GM19099 (cell line): Measurements from ENCODE around the gene TSPAN31.

ENCODE experiments used
- POLR2A ChIP-seq: IDR thresholded peaks from 3 replicates; pipeline ENCODE4 v1.6.1; 2011; ENCODE audit warnings: low read depth; ENCODE audit not compliant: insufficient read length; ENCODE audit errors: extremely low read depth

TSPAN31 gene

DNA sequence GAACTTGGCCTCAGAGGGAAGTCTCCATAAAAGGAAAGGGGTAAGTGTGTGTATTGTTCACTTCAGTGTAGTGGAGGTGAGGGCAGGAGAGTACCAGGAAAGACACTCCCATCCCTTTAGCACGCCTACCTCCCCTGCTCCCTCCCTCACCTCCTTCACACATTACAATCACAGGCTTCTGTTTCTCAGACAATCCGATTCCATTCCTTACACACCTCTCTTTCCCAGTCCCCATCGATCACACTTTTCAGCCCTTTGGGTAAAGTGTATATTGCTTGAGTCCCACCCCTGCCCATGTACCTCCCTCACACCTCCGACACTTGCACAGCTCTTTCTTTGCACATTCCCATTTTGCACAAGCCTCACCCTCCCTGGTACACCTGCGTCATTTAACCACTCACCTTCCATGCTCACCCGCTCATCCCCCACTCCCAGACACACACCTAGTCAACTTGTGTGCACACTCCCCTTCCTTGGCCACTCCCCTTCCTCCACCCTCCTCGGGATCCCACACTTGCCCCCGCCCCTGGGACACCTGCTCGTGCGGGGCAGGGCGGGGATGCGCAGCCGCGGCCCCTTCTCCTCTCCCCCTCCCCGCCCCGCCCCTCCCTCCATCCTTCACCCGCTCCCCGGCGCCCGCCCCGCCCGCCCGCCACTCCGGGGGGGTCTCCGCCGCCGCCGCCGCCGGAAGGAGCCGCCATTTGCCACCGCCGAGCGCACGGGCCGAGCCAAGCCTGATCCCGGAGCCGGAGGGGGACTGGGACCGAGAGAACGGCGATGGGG is 9.8 kb downstream of the TSPAN31 start, which contains the start of gene MARCHF9:
Gene MARCHF9, plus strand, starts transcription at position 693 of the 783 bp plus-strand sequence. CDS start 426 bp downstream, outside the sequence.
- TF ChIP-seq POLR2A = no peak

DNA sequence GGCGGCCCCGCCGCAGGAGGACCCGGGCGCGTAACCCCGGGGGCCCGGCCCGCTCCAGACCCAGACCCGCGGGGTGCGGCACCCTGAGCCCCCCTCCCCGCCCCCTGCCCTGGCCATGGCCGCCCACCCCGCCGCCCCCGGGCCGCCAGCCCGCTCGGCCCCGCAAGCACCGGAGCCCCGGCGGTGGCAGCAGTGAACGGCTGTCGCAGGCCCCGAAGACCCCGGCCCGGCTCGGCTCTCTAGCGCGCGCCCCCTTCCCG is 10.3 kb downstream of the TSPAN31 start:
- no peak for TF ChIP-seq POLR2A

DNA sequence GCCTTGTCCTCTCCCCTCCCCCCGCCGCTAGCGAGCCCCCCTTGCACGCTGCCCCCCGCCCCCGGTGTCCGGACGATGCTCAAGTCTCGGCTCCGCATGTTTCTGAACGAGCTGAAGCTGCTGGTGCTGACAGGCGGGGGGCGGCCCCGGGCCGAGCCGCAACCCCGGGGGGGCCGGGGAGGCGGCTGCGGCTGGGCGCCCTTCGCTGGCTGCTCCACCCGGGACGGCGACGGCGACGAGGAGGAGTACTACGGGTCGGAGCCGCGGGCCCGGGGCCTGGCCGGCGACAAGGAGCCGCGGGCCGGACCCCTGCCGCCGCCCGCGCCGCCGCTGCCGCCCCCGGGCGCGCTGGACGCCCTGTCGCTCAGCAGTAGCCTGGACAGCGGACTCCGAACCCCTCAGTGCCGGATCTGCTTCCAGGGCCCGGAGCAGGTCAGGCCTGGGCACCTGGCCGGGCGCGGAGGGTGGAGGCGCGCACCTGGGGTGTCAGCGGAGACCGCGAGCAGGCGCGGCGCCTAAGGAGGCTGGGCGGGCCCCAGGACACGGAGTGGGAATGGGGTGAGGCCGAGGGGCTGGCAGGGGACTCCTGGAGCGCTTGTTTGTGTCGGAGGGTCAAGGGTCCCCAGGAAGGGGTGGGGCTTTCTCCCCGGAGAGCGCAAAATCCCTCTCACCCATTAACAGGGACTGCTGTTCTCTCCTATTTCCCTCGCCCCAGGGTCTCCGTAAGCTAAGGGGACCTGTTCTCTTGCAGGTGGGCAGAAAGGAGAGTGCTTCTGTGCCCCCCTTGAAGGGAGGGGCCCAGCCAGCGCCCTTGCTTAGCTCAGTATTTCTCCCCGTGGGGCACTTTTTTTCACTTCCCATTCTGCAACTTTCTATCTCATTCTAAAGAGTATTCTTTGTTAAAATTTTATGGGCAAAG is 10.9 kb downstream of the TSPAN31 start:
- TF ChIP-seq POLR2A = no peak

DNA sequence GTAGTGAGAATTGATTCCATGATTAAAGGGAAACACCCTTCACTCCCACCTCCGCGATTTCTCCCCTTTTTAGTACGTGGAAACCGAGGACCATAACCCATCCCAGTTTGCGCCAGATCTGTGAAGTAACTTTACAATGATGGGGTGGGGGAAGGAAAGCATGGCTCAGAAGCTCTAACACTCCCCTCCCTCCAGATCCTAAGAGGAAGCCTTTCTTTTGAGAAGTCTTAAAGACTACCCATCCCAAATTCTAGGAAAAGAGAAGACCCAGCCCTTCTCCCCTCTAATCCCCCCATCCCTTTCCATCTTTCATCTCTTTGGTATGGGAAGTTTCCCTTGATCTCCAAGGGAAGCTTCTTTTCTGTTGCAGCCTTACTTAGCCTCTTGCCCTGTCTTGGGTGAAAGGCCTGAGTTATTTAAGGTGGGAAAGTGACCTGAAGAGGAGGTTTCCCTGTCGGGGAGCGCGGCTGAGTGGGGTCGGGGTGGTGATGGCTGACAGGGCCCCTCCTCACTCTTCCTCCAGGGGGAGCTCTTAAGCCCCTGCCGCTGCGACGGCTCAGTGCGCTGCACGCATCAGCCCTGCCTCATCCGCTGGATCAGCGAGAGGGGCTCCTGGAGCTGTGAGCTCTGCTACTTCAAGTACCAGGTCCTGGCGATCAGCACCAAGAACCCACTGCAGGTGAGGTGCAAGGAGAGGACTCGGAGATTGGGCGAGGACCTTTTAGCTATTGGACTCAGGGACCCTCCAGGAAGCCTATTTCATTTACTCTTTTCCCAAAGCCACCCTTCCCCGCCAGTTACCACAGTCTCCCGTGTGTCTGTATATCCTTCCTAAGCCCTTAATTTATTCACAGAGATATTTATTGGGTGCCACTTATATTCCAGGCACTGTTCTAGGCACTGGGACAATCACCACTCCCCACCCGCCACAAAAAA is 11.8 kb downstream of the TSPAN31 start:
- TF ChIP-seq POLR2A = no peak

DNA sequence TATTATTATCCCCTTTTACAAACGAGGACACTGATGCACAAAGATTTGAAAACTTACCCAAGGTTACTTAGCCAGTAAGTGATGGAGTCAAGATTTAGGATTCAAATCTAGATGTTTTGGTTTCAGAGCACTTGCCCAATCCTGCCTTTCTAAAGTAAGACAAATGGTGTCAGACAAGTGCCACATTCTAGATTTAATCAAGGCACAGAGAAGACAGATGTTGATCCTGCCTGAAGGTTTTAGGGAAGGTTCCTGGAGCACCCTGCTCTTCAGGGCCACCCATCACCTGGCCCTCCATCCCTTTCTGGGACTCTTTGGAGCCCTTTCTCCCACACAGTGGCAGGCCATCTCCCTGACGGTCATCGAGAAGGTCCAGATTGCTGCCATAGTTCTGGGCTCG is 12.9 kb downstream of the TSPAN31 start:
- TF ChIP-seq POLR2A = no peak

DNA sequence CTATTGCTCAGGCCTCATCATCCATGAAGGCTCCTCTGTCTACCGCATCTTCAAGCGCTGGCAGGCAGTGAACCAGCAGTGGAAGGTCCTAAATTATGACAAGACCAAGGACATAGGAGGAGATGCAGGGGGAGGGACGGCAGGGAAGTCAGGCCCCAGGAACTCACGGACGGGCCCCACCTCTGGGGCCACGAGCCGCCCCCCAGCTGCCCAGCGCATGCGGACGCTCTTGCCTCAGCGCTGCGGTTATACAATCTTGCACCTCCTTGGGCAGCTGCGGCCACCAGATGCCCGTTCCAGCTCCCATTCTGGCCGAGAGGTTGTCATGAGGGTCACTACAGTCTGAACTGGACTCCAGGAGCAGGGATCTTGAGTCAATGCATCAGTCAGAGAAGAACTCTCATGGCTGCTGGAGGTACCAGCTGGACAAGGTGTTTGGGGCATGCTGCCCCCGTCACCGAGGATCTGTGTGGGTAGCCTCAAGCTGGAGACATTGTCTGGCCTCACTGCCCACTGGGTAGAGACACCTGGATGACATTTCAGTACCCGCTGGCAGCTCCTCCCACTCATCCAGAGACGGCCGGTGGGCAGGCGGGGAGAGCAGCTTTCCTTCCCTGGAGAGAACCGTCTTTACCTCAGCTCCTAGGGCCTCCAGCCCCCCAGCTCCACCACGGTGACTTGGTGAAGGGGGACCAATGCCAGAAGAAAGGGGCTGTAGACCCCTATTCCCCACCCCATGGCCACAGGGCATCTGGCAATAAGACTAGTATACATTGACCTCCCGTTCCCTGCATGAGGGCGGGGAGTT is 13.9 kb downstream of the TSPAN31 start:
- no peak for TF ChIP-seq POLR2A

DNA sequence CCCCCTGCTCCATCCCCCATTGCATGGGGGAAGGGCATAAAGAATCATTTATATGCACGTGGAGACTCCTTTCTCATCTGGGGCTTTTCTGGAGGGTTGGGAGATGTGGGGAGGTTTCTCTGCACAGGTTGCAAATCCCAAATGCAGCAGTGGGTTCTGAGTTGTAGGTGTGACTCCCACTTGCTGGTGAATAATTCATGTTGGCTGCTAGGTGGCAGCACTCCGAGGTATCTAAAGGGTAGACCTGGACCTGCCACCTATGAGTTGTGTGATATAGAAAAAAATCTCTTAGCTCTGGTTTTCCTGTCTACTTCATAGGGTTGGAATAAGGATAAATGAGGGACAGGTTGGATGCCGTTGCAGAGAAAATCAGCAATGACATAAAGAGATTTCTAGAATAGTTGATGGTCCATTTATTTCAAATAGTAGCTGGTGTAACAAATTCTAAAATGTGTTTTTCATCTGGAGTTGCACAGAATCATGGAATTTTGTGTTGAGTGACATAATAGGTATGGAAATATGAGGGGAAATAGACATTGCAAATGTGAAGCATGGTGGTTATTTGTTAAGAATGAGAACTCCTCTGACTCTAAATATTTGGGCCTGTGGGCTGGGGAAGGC is 14.6 kb downstream of the TSPAN31 start:
- no peak for TF ChIP-seq POLR2A

DNA sequence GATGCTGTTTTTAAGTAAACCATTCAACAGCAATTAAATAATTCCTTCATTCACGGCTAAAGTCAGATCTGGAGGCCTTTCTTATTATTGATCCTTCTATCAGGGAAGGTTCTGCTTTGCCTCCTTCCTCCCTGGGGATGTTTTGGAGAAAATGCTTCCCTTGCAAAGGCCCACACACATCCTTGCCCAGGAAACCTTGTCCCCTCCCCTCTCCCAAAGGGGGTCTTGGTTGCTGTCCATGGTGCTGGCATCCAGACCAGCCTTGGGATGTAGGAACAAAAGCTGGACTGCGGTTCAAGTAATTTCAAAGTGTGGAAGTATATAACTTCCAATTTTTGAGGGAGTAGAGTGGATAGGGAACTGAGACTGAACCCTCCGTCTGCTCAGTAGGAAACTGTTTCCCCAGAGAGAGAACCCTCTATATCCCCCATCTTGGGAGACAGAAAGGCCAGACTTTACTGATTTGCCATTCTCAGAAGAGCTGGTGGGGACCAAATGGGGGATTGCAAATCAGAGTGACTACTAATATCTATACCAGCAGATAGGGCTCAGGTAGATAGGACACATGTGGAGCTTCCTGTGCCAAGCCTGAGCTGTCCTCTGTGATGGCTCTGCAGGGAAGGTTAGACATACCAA is 15.6 kb downstream of the TSPAN31 start:
- TF ChIP-seq POLR2A = no peak

DNA sequence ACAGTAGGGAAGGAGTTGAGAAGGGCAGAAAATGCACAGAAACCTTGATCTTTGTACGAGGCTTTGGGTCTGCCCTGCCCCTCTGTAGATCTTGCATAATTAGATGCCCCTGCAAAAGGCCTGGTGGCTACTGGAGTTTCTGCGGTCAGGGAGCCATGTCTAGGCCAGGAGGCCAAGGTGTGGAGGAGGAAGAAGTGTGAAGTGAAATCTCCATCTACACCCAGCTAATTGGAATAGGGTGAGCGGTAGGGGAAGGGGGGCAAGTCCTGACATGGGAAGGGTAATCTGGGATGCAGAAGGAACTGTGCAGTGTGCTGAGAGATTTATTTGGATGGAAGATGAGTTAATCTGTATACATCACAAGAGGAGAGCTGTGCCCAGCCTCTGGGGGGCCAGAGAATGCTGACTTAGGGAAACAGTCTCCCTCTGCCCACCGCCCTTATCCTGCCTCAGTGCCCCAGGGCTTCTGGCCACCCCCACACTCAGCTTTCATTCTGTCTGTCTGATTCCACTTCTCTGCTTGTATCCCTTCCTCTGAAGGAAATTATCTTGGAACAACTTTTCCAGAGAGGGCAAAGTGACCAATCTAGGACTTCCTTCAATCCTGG is 16.7 kb downstream of the TSPAN31 start:
- no peak for TF ChIP-seq POLR2A

DNA sequence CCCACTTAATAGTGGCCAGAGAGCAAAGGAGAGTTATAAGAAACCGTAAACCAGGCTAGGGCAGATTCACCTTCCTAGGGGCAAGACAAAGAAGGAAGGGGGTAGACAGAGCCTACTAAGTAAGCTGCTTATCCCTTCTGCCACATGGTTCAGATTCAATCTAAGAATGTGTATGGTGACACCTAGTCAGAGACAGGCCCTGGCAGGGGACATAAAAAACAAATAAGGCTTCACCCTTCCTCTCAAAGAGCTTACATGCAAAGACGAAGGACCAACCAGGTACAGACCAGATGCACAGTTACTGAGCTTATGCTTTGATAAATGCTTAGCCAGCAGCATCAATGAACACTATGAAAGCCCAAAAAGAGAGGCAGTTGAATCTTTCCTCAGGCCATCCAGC is 17.6 kb downstream of the TSPAN31 start:
- TF ChIP-seq POLR2A = no peak

DNA sequence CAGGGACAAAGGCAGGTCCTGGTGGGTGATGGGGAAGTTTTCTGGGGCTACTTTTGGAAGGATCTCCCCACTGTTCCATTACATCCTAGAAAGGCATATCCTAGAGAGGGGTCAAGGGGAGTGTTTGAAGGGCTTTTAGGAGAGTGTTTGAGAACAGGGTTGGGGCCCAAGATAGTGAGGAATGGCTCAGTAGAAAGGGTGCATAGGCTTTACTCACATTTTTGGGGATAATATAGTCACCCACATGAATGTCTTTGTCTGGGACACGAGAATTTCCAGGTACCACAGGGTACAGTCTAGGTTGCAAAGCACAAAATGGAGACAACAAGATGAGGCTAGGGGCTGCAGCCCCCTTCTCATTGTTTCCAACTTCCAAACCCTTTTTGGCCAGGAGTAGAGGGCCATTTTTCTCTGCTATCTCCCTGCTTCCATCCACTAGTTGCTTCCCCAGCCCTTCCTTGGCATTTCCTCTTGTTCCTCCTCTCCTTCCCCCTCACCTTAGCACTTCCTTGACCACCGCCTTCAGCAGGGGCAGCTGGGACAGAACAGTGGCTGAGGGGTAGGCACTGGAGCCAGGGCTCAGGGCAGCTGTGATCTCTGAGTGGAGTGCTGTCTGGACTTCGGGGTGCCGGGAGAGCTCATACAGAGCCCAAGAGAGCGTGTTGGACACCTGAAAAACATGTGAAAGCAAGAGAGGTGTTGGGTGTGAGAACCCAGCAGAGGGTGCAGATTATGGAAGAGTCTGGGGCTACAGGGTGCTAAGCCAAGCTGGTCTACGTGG is 19.2 kb downstream of the TSPAN31 start:
- no peak for TF ChIP-seq POLR2A

DNA sequence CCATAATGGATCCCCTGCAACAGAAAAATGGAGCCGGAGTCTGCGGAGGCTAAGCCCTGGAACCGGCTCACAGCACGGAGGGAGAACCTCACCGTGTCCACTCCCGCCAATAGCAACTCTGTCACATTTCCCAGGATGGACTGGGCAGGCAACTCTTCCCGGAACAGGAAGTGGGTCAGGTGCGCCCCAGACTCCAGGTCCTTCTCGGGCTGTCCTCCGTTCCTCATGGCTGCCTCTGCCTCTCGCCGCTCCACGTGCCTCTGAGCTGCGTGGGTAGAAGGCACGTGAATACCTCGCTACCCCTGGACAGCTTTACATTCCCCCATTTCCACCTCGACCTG is 19.8 kb downstream of the TSPAN31 start:
- no peak for TF ChIP-seq POLR2A
